Activated effector memory CD4-positive, alpha-beta T cell treated with anti-CD3 and anti-CD28 coated beads, Interleukin-2, amount 50 U/mL, for 16 hours (primary cell): ENCODE results near the gene REPS1.
"Not testable (repeated sequence)": the region's sequence is repeated elsewhere in the genome, so short reads cannot be mapped to it uniquely, and the experiment has no call there.

Experiments
- DNase-seq: peaks from one replicate; pipeline ENCODE4 v3.0.0-alpha.2; 2020

REPS1 gene

DNA sequence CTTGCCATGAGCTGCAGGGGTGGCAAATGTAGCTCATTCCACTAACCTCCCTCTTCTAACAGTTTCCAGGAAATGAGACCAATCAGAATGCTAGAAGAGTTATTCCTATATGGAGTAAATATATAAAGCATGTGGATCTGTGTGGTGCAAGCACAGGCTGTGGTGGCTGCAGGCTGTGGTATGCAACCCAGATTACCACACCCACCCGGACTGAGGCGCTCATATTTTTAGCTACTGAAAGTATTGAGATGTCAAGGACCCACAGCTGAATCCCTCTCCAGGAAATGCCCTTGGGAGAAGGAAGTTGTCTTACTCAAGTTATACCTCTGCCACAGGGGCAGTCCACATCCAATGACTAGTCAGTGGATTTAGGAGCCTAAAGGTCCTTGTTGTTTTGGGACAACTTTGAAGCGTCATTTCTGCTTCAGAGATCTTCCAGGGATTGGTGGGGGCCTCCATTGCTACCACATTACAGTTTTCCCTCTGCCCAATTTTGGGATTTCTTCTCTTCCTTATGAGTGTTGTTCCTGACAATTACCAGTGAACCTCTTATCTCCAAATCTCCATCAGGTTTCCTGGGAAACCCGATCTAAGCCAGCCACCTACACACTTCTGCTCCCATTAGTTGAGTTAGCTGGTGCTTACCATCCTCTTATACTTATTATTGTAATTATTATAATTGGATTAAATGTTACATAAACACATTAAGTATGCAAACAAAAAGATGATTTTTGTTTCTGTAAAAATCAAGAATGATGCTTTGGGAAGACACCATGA is 12.1 kb upstream of the REPS1 start:
- DNase-seq: no peak

DNA sequence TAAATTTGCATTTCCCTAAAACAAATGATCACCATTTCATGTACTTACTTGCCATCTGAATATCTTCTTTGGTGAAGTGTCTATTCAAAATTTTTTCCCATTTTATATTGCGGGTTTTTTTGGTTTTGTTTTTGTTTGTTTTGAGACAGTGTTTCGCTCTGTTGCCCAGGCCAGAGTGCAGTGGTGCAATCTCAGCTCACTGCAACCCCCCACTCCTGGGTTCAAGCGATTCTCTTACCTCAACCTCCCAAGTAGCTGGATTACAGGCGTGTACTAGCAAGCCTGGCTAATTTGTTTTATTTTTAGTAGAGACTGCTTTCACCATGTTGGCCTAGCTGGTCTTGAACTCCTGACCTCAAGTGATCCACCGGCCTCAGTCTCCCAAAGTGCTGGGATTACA is 9.1 kb upstream of the REPS1 start:
- no peak for DNase-seq

DNA sequence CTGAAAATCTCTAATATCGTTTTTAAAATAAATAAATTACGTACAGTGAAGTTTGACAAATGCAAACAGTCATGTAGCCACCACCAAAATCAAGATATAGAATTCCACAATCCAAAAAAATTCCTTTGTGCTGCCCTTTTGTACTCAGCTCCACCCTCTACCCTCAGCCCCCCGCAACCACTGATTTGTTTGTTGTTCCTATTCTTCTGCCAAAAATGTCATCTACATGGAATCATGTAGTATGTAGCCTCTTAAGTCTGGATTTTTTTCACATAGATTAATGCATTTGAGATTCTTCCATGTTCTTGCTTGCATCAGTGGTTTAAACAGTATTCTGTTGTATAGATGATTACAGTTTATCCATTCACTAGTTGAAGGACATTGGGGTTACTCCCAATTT is 8.5 kb upstream of the REPS1 start:
- no peak for DNase-seq

DNA sequence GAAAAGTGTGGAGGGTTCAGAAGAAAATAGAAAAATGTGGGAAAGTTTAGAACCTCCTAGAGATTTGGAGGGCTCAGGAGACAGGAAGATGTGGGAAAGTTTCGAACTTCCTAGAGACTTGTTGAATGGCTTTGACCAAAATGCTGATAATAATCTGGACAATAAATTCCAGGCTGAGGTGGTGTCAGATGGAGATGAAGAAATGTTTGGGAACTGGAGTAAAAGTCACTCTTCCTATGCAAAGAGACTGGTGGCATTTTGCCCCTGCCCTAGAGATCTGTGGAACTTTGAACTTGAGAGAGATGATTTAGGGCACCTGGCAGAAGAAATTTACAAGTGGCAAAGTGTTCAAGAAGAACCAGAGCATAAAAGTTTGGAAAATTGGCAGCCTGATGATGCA is 5.4 kb upstream of the REPS1 start:
- DNase-seq: not testable (repeated sequence)

DNA sequence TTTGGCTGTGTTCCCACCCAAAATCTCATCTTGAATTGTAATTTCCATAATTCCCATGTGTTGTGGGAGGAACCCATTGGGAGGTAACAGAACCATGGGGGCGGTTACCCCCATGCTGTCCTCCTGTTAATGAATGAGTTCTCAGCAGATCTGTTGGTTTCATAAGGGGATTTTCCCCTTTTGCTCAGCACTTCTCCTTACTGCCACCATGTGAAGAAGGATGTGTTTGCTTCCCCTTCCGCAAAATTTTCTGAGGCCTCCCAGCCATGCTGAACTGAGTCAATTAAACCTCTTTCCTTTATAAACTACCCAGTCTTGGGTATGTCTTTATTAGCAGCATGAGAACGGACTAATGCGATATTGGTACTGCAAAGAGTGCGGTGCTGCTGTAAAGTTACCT is 4.9 kb upstream of the REPS1 start:
- DNase-seq: not testable (repeated sequence)

DNA sequence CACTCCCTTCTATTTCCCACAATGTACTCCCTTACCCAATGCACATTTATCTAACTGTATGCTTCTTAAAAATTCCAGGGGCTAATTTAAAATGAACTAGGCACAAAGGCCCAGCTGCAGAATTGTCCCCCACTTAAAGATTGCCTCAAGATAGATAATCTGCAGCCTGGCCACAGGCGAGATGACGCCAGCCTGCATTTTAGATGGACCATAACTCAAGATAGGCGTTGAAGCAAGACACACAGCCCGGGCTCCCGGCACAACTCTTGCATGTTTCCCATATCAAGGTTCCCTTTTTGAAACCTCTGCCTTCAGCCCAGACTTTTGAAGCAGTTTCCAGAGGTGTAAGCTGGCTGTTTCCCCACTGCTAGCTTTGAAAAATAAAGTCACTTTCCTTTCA is 3.2 kb upstream of the REPS1 start:
- DNase-seq: no peak

DNA sequence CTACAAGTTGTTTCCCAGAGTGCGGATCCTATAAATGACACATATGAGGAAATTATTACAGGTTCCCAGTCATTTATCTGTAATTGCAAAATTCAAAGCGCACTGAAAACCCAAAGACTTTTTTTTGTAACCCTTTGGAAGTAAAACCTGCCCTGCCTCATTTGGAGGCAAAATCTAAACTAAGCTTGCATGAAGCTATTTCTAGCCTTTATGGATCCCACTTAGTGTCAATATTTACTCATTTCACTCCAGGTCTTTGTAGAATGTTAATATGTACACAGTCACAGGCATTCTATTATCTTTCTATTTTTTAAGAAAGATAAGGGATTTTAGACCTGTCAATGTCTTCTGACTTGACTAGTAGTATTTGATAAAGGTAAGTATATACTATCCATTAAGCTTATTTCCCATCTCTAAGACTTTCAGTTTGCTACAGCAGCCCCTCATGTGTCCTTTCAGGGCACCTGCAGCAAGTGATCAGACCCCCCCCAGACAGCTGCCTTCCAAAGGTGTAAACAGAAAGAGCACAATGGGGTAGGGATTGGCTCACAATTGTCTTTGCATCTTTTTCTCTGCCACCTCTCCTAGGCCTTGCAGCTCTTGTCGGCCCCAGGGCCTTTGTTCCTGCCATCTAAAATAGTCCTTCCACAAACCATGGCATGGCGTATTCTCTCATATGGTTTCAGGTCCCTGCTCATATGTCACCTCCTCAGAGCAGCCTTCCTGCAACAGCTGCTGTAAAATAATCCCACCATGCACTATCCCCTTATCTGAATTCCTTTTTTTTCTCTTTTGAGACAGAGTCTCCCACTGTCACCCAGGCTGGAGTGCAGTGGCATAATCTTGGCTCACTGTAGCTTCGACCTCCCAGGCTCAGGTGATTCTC is 1.3 kb upstream of the REPS1 start:
- no peak for DNase-seq

DNA sequence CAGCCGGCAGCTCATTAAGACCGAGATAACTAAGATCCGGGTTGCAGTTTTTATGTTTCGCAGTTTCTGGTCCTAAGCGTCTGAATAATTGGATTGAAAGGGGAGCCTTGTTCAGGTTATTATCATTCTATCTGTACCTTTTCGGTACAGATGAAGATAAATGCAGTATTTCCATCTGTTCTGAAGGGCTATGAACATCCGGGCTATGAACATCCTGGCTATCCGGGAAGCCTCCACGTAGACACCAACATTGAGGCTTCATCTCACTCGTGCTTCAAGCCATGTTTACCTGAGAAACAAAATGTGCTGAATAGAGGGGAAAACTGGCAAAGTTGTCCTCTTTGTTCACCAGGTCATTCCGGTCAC is 399 bp upstream of the REPS1 start:
- DNase-seq: no peak

DNA sequence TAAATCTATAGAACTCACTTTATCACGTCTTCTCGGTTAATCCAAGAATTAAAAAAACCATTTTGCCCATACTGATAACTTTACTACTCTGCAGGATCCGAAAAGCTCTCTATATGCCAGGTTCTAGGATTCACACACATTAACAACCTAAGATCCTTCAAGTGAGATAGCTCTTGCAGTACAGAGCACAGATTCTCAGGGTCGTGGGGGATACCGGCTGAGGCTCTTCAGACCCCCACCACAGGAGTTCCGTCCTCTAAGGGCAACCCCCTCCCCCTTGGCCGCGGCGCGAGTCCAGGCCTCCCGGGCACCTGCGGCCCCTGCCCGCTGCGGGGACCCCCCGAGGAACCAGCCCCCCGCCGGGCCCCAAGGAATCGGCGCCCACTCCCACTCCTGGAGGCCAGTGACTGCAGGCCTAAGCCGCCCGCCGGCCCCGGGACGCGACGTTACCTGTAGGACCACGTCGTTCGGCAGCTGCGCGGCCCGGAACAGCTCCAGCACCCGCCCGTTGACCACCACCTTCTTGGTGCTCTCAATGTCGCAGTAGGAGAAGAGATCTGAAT is 892 bp downstream of the REPS1 start:
- no peak for DNase-seq

DNA sequence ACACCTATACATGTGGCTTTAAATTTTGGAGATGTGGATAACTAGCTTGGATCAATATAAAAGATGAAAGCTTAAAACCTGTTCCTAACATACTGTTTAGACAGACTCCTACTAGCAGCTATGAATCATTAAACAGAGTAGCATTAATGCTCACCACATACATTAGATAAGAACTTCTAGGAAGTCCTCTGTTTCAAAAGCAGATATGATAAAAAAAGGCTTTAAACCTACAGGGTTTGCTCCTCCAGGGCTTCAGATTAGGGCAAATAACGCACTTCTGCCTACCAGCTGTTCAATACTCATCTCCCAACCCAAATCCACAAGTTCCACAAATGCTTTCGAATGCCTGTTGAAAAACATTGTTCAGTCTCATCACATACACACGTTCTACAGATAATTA is 1.5 kb downstream of the REPS1 start:
- DNase-seq: no peak

DNA sequence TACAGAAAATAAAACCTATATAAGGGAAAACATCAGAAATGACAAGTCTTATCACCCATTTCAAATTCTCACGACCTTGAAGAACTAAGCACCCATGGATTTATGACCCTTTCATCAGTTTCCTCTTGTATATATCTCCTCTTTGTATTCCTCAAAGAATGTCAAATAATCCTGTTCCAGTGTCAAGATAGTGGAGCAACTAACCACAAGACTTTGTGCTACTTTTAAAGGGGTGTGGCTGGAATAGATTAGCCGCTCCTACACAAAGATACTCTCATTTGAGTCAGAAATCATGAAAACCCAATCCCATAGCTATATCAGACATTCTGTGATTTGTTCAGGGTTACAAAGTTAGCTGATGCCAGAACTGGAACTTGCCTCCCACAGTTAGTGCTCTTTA is 6.6 kb downstream of the REPS1 start:
- DNase-seq: no peak

DNA sequence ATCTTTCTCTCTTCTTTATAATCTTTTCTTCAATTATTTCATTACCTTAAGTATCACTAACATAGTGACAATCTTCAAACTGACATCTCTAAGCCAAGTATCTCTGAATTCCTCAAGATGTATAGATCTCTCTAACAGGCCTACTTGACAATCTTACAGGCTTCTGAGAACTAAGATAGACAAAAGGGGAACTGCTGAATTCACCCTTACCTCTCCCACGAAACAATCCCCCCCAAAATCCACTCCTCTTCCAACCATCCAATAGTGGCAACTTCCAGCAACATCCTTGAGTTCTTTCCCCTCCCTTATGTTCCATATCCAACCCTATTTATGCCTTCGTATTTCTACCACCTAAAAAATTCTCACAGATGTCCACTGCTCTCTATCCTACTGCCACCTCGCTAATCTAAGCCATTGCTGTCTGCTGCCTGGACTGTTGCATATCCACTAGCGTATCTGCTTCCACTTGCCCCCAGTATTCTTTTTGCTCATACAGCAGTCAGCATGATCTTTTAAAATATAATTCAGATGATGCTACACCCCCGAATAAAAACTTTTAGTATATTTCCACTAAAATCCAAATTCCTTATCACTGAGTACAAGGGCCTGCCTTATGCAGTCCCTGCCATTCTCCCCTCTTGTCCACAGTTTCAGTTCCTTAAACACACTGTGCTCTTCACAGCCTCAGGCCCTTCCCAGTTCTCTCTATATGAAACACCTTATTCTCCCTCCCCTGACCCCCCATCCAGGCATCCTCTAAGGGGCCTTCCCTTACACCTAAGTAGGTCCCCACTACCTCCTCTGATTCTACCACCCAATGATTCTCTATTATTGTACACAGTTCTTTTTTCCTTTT is 8.0 kb downstream of the REPS1 start:
- DNase-seq: no peak

DNA sequence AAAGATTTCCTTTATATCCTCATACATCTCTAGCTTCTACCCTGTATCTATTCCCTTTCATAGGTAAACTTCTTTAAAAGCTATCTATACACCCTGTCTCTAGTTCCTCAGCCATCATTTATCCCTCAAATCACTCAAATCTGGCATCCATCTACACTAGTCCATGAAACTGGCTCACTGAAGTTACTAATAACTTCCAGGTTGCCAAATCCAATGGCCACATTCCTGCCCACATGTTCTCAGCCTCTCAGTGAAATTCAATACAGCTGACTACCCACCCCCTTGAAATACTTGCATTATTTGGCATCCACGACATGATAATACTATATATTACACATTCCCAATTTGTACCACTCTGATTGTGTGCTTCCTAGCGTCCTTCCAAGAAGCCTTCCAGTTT is 8.7 kb downstream of the REPS1 start:
- DNase-seq: no peak

DNA sequence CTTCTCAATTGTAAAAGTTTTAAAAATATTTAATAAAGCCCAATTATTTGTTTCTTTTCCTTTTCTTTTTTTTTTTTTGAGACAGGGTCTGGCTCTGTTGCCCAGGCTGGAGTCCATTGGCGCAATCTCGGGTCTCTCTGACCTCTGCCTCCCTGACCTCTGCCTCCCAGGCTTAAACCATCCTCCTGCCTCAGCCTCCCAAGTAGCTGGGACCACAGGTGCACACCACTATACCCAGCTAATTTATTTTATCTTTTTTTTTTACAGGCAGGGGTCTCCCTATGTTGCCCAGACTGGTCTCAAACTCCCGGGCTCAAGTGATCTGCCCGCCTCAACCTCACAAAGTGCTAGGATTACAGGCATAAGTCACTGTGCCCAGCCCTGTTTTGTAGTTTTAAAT is 9.8 kb downstream of the REPS1 start:
- DNase-seq: no peak

DNA sequence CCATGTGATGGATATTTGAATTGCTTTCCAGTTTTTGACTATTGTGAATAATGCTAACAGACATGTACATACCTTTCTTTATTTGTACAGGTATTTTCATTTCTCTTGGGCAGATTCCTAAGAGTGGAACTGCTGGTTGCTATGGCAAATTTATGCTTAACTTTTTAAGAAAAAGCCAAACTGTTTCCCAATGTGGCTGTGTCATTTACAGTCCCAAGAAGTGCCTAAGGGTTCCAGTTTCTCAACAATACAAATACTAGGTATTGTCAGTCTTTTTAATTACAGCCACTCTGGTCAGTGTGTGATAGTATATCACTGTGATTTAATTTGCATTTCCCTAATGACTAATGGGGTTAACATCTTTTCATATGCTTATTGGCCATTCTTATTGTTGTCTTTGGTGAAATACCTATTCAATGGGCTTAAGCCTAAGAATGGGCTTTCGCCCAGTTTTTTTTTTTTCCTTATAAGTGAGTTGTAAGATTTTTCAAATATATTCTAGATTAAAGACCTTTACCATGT is 10.3 kb downstream of the REPS1 start:
- no peak for DNase-seq

DNA sequence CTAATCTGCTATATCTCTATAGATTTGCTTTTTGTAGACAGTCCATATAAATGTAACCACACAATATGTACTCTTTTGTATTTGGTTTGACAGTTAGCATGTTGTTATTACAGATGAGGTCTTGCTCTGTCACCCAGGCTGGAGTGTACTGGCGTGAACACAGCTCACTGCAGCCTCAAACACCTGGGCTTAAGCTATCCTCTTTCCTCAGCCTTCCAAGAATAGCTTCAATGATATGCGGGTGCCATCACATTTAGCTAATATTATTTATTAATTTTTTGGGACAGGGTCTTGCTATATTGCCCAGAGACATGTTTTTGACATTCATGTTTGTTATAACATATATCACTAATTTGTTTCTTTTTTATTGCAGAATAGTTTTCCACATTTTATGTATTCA is 10.8 kb downstream of the REPS1 start:
- no peak for DNase-seq

DNA sequence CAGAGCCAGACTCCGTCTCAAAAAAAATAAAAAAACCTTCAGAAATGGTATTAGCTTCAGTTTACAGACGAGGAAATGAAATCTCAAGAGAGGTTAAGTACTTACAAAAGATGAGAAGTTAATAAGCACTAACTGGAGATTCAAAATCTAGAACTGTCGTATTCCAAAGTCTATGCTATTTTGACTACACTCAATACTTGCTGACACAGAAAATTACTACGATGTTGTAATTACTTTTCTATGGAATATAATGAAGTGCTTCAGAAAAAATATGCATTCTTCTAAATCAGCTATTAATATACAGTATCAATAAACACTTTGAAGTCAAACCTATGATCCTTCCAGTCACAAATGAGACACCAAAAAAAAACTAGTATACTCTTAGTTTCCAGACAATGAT is 12.2 kb downstream of the REPS1 start:
- DNase-seq: no peak

DNA sequence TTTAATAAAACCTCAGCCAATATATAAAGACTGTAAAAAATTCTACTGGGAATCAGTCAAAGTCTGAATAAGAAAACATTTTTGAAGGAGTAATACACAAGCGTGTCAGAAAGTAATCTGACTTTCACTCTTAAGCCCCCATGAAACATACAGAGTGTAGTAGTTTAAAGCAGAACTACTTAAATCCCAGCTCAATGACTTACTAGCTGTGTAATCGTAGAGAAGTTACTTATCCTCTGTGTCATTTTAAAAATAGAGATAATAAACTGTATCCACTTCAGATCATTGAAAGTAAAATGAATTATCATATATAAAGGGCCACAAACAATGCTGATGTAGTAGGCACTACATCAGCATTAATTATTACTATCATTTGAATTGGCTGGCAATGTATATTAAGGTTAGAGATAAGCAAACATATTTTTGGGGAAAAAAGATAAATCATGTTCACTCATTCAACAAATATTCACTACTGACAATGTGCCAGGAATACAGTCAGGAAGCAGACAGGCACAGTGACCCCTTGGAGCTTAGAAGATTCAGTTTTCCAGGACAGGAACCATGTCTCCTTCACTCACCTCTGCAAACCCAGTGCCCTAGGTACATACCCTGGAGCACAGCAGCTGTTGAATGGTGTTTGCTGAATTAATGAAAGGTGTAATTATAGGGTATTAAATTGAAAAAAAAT is 14.4 kb downstream of the REPS1 start:
- DNase-seq: no peak

DNA sequence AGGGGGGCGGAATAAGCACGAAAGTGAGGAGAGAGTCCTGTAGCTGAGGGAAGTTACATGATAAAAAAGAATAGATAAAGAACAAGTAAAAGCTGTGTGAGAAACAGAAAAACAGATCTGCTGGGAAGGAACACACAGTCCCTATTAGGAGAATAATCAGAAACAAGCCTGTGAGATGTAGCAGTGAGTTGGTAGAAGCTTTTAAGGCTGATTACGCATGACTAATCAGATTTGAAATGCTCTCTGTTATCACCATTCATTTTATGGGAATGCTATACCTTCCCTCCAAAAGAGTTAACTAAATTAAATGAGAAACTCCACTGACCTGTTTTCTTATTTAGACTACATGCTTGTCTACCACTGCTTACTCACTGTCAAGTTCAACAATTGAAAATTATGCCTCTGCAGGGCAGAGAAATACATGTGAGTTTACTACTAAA is 15.8 kb downstream of the REPS1 start:
- DNase-seq: no peak

DNA sequence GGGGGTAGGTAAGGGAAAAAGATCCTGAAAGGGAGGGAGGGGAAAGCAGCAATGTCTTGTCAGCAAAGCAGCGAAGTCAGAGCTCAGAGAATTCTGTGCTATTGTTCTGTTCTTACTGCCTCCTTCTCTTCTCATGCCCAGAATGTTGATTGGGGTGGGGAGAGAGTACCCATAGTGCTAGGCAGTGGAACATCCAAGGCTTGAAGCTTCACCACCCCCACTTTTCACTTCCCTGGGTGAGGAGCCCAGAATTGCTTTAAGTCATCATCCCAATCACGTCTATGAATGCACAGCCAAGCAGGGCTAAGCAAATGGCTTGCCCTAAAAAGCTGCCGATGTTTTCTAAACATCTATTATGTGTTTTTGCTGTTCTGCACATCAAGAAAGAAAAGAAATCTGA is 16.5 kb downstream of the REPS1 start:
- no peak for DNase-seq

DNA sequence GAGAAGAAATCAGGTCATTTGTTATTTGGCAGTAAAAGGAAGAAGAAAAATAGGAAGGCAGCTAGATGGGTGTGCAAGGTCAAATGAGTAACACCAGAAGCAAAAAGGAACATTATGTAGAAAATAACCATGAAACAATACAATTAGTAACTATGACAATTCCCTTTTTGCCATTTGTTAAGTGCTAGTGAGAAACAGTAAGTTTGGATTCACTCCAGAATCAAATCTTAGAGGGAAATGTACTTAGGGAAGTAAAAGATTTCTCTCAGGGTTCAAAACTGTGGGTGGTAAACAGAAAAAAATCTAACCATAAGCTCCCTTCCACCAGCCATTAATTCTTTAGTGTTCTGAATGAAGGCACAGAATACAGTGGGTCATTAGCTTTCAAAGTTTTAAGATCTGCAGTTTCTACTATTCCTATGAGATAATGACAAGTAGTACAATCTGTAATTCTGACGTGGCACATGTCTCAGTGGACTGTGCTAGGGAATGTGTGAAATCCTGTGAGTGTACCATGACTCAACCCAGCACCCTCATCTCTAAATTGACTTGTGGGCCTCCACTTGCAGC is 17.1 kb downstream of the REPS1 start:
- no peak for DNase-seq

DNA sequence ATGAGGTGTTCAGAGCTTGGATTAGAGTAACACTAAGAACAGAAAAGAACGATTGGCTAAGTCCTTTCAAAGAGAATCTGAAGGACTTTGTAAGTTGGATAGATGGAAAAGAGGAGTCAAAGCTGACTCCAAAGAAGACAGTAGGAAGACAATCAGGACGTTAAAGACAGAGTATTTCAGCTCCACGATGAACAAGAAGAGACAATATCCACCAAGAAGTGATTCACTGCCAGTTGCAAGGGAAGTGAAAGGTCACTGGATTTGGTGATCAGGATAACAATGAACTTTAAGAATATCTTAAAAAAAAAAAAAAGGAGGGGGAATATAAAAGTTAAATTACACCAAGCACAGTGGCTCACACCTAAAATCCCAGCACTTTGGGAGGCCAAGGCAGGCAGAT is 17.9 kb downstream of the REPS1 start:
- DNase-seq: no peak
